ENCODE measurements around the gene CTNNA1.
"Not testable (repeated sequence)": the region's sequence is repeated elsewhere in the genome, so short reads cannot be mapped to it uniquely, and the experiment has no call there.

The CTNNA1 gene

DNA sequence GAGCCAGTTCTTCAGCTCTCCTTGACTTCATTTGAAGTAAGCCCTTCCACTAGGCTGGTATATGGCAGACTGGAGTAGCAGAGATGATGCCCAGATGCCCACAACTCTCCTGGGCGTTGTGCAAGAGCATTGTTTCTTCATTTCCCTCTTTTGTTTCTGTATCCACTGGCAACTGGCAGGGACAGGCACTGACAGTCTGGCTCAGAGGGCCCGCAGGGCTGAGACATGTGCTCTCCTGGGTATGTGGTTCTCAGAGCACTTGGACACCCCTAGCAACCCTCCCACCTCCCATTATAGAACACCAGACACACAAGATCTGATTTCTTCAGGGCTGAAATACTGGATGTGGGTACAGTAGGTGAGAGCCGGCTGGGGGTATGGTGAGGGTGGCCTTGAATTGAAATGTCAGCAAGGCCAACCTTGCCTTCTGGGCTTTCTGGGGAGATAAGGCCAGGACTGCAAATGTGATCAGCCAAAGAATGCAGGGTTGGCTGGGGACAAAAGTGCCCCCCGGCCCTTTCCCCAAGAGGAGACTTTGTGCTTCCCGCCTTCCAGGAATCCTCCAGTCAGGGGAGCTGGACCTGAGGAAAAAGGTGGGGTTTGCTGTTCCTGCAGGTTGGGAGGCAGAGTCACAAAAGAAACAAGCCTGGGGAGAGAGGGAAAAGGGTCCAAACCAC, 28.6 kb upstream of the CTNNA1 start:
- peak; percentile 33 for DNase-seq (ENCODE audit: low spot score)

- no peak for DNase-seq (ENCODE audit: low spot score)
Measured at GRCh38 chr5:138725153-138725817, 27.9 kb upstream of the CTNNA1 start.

- peak; percentile 16 for DNase-seq (ENCODE audit: low spot score)
Measured at GRCh38 chr5:138725818-138726416, 27.3 kb upstream of the CTNNA1 start.

- no peak for DNase-seq (ENCODE audit: low spot score)
Measured at GRCh38 chr5:138726848-138727247, 26.4 kb upstream of the CTNNA1 start.

DNA sequence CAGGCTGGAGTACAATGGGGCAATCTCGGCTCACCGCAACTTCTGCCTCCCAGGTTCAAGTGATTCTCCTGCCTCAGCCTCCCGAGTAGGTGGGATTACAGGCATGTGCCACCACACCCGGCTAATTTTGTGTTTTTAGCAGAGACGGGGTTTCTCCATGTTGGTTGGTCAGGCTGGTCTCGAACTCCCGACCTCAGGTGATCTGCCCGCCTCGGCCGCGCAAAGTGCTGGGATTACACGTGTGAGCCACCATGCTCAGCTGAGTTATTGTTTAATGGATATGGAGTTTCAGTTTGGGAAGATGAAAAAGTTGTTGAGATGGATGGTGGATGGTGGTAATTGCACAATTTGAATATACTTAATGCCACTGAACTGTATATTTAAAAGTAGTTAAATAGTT, 22.7 kb upstream of the CTNNA1 start:
- not testable (repeated sequence) for DNase-seq (ENCODE audit: low spot score)

DNA sequence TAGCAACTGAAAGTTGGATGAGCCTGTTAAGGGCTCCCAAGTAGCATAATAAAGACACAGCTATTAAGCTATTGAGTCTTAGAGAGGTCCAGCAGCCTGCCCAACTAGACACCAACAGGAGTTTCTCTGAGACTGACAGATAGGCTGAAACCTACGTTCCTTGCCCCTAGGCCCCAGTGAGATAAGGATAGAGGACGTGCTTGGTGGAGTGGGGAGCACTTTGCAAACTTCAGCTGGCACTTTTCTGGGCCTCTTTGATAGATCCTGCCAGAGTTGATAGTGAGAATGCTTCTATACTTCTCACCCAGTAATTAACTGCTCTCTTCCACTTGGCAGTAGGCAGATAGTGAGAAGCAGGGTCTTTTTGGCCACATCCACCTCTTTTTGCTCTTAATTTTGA, 20.8 kb upstream of the CTNNA1 start:
- DNase-seq (ENCODE audit: low spot score): no peak

DNA sequence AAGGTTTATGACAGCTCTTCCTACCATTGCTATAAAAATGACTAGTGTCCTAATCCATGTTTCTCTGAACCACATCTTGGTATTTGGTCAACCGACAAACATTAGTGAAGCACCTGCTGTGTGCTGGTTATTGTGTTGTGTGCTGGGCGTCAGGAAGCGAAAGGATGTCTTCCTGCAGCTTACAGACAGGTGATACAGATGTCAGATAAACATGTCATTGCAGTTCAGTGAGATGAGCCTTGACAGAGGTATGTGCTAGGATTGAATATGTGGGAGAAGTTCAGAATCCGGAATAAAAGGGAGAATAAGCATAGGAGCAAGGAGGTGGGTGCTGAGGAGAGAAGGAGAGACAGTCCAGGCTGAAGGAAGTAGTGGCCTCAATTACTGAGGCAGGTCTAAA, 20.3 kb upstream of the CTNNA1 start:
- DNase-seq (ENCODE audit: low spot score): no peak

DNA sequence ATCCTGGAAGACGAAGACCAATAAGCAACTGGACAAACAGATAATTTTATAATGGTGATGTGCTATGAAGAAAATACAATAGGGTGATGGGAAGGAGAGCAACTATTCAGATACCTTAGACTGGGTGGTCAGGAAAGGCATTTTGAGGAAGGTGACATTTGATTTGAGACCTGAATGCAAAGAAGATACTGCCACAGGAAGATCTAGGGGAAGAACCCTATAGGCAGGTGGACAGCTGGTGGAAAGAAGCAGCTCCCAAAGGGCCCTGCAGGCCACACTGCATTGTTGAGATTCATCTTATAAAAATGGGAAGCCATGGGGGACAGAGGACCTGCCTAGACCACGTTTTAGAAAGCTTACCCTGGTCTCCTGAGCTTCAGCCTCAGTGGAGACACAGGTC, 19.7 kb upstream of the CTNNA1 start:
- DNase-seq (ENCODE audit: low spot score): no peak

DNA sequence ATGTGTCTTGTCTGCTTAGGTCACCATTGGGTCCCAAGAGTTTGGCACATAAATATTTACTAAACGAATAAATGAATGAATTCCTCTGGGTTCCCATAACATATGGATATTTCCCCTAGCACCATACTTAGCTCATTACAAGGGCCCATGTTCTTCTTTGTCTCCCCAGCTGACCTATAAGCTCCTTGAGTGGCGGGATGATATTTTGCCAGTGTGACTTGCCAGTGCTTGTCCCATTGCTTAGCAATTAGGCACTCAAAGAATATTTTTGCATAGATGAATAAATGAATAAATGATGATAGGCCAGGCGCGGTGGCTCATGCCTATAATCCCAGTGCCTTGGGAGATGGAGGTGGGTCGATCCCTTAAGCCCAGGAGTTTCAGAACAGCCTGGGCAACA, 16.9 kb upstream of the CTNNA1 start:
- DNase-seq (ENCODE audit: low spot score): no peak

DNA sequence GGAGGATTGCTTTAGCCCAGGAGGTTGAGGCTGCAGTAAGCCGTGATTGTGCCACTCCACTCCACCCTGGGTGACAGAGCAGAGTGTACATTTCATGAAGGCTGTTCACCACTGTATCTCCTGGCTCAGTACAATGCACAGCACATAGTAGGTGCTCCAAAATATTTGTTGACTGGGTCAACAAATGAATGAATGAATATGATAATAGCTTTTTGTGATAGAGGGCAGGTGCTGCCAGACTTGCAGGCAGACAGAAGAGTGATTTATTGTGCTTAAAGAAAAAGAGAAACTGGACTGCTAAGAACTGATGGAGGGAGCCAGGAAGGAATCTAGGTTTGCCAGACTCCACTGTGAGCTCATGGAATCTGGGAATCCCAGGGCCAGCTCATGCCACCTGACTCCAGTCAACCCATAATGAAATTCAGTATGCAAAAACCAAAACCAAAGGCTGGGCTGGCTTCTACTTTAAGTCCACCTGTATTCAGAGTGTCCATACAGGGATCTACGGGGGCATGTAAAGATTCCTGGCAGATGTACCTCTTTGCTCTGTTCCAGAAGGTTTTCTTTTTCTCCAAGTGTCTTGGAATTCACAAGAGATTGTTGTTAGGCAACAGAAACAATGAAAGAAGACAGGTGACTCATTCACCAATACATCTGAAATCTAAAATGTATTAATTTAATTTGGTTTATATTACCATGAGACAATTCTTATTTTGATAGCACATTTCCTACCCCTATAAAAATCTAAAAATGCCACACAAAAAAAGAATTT, 15.5 kb upstream of the CTNNA1 start:
- no peak for DNase-seq (ENCODE audit: low spot score)

GRCh38 chr5:138738399-138738798, 14.8 kb upstream of the CTNNA1 start:
- no peak for DNase-seq (ENCODE audit: low spot score)

DNA sequence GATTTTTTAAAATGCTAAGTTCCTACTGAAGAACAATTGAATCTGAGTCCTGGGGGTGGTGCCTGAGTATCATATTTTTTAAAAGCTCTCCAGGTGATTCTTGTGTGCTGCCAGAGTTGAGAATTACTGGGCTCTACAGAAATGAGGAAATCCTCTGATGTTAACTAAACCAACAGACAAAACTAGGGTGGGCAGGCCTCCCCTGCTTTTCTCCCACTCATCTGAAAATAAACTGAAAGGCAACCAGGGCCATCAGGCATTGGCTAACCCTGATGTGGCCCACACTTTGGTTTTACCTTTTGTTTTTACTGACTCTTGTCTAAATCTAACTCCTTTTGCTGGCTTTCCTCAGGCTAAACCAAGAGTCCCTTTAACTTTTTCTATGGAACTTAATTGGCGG, 13.3 kb upstream of the CTNNA1 start:
- DNase-seq (ENCODE audit: low spot score): no peak

DNA sequence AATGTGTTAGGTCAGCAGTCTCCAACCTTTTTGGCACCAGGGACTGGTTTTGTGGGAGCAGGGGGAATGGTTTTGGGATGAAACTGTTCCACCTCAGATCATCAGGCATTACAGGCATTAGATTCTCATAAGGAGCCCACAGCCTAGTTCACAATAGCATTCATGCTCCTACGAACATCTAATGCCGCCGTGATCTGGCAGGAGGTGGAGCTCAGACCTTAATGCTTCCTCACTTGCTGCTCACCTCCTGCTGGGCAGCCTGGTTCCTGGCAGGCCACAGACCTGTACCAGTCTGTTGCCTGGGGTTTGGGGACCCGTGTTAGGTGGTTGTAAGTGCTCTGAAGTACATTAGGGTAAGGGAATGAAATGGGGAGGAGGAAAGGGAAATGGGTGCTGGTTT, 9.7 kb upstream of the CTNNA1 start:
- no peak for DNase-seq (ENCODE audit: low spot score)

DNA sequence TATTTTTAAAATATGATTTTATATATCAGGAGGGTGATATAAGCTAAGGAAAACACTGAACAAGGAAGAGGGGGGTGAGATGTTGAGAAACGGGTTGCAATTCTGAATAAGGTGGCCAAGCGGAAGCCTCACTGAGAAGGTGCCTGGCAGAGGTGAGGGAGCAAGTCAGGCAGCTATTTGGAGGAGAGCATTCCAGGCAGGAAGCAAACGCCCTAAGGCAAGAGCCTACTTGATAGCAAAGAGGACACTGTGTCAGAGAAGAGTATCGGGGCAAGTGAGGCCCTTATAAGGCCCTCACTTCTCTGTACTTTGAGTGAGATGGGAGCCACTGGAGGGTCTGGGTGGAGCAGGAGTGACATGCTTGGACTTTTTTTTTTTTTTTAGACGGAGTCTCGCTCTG, 8.0 kb upstream of the CTNNA1 start:
- DNase-seq (ENCODE audit: low spot score): no peak

GRCh38 chr5:138748630-138749081, 4.6 kb upstream of the CTNNA1 start:
- no peak for DNase-seq (ENCODE audit: low spot score)

GRCh38 chr5:138751344-138751743, 1.9 kb upstream of the CTNNA1 start:
- not testable (repeated sequence) for DNase-seq (ENCODE audit: low spot score)

GRCh38 chr5:138752341-138752950, 779 bp upstream of the CTNNA1 start:
- DNase-seq (ENCODE audit: low spot score): peak; percentile 26

DNA sequence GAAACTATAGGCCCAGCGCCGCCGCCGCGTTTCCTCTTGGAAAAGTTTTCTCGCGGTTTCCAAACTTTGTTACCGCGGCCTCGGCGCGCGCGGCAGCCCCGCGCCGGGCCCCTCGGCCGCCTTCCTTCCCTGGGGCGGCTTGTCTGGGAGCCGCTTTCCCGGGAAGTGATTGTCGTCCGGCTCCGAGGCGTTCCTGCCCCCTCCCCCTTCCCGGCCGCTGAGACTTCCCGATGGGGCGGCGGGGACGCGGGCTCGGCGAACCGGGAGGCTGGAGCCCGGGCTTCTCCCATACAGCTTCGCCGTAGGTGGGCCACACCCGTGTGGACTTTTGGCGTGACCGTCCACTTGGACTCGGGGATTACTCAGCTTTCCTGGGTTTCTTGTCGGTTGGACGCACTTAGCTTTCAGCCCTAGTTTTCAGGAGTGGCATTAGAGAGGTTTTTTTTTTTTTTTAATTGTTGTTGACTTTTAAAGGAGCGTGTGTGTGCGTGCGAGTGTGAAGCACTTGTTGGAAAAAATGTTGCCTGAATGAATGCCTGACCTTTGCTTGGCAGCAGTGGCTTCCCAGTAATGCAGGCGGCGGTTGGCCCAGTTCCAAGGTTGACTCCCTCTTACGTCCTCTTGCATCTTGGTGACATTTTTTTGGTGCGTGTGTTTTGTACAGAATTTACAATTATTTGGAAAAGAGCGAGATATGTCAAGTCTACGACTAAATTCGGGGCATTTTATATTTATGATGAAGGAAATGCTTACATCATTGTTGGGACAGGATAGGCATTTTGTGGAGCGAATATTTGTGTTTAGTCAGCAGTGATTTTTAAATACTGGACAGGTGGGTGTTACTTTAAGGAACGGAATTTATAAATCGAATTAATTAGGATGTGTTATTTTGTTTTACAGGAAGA, 821 bp downstream of the CTNNA1 start:
- DNase-seq (ENCODE audit: low spot score): peak; percentile 79

GRCh38 chr5:138754699-138755057, 1.5 kb downstream of the CTNNA1 start:
- DNase-seq (ENCODE audit: low spot score): no peak

DNA sequence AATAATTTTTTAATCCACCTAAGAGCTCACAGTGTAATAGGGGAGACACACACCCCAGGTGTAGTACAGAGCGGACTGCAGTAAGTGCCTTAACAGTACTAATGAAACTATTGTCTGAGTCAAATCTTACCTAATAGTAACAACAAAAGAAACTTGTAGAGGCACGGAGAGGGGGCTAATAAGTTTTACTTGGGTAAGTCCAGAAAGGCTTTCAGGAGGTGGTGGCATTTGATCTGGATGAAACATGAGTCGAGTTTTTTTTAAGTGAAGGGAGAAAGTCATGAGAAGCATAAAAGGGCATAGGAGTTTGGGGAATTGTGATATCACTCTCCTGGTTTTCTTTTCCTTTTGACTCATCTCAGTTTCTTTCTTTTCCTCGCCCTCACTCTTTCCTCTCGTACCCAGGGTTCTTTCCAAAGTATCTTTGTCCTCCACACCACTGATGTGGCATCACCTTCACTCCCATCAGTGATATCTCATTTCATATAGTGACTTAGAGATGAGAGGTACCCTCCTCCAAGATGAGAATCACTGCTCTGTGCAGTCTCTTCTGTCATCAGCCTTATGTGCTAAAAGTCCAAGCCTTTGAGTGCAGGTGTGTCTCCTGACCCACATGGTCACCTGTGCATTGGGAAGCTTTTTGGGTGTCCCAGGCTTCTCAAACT, 2.0 kb downstream of the CTNNA1 start:
- no peak for DNase-seq (ENCODE audit: low spot score)

All from globus pallidus (tissue), 1 donor.